ENCODE measurements around the gene ARHGAP6. TPM values are rescaled to one million over a fixed set of nuclear protein-coding genes. Genes with fewer than 3 reads are reported as not detected.

The ARHGAP6 gene
- total and polyA plus RNA-seq, 9 of the 15 experiments (the other 6 are each of a cell fraction or from before 2014, with no cell fraction given), result 12.5 to 63.6 (median 41.8) TPM

DNA sequence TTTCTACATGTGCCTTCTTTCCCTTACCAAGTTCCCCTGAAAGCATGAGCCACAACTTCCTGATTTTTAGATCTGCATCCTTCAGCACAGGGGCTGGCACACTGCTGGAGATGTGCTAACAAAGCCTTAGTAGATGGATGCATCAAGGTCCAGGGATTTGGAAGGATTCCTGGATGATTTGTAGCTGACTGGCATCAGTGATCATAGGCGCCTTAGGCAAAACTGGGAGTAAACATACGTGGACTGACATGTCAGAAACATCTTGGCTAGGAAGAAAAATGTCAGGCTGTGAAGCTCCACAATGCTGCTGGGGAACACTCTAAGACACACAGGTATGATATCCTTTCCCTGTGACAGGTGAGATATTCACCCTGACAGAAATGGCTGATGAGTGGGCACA lies 216.1 kb downstream of the ARHGAP6 start (continued):
- TF ChIP-seq, protein P1, sequence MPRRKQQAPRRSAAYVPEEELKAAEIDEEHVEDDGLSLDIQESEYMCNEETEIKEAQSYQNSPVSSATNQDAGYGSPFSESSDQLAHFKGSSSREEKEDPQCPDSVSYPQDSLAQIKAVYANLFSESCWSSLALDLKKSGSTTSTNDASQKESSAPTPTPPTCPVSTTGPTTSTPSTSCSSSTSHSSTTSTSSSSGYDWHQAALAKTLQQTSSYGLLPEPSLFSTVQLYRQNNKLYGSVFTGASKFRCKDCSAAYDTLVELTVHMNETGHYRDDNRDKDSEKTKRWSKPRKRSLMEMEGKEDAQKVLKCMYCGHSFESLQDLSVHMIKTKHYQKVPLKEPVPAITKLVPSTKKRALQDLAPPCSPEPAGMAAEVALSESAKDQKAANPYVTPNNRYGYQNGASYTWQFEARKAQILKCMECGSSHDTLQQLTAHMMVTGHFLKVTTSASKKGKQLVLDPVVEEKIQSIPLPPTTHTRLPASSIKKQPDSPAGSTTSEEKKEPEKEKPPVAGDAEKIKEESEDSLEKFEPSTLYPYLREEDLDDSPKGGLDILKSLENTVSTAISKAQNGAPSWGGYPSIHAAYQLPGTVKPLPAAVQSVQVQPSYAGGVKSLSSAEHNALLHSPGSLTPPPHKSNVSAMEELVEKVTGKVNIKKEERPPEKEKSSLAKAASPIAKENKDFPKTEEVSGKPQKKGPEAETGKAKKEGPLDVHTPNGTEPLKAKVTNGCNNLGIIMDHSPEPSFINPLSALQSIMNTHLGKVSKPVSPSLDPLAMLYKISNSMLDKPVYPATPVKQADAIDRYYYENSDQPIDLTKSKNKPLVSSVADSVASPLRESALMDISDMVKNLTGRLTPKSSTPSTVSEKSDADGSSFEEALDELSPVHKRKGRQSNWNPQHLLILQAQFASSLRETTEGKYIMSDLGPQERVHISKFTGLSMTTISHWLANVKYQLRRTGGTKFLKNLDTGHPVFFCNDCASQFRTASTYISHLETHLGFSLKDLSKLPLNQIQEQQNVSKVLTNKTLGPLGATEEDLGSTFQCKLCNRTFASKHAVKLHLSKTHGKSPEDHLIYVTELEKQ (CRISPR knock-in tag; IDR thresholded peaks at IDR 0.05), result no peak
- TF ChIP-seq POLR2A (conservative IDR thresholded peaks at IDR 0.05) (no peak), E2F3 (CRISPR knock-in tag; IDR thresholded peaks at IDR 0.05) (no peak), ZNF282 (CRISPR knock-in tag; IDR thresholded peaks at IDR 0.05) (no peak), MED1 (CRISPR knock-in tag; IDR thresholded peaks at IDR 0.05; ENCODE audit: borderline replicate concordance) (no peak), KAT8 (IDR thresholded peaks at IDR 0.05; ENCODE audit: low read depth) (no peak), NCOA4 (IDR thresholded peaks at IDR 0.05; ENCODE audit: partially characterized antibody) (no peak)
- TF ChIP-seq, protein P2, sequence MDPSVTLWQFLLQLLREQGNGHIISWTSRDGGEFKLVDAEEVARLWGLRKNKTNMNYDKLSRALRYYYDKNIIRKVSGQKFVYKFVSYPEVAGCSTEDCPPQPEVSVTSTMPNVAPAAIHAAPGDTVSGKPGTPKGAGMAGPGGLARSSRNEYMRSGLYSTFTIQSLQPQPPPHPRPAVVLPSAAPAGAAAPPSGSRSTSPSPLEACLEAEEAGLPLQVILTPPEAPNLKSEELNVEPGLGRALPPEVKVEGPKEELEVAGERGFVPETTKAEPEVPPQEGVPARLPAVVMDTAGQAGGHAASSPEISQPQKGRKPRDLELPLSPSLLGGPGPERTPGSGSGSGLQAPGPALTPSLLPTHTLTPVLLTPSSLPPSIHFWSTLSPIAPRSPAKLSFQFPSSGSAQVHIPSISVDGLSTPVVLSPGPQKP (CRISPR knock-in tag; IDR thresholded peaks at IDR 0.05), result no peak

DNA sequence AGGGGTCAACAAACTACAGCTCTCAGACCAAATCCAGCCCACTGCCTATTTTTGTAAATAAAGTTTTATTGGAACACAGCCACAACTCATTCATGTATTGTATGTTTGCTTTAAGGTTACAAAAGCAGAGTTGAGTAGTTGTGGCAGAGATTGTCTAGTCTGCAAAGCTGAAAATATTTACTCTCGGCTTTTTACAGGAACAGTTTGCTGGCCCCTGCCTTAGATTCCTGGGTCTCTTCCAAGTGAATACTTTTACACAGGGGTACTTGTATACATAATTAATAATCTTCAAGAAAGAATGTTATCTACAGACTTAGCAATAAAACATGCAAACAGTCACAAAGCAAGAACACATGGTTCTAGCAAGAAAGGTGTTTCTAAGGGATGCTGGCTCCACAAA lies 218.3 kb downstream of the ARHGAP6 start:
- no peak overlapping the region for H3K4me2 ChIP-seq (ENCODE audit: insufficient read depth, low read length)
- H3K4me1 ChIP-seq (replicated peaks in 1 of 2; ENCODE audit: control insufficient read depth in 2 of 2, insufficient read depth in 2 of 2, low read length in 2 of 2), result peaks cover 0 to 4% of the 10 kb centered on the region in 2 experiments; a peak in 2 of 5 replicates
- no TSS peak for BruUV-seq (replicated peaks)
- intact Hi-C loops (cut with micrococcal nuclease), result no loop called here
- H2AFZ ChIP-seq (ENCODE audit: low read depth, low read length), result no peak overlapping the region
- H3K27me3 ChIP-seq (ENCODE audit: control insufficient read depth in 2 of 2, insufficient read depth in 2 of 2, low read length in 2 of 2), result no peaks in the 10 kb centered on the region
- no peaks in the 10 kb centered on the region for H3K9me1 ChIP-seq (ENCODE audit: control insufficient read depth, insufficient read depth, low read length)
- no peak overlapping the region for H3K4me3 ChIP-seq
- ChIA-PET CTCF (ENCODE audit: low intra/inter-chr PET ratio) (no interaction called here), POLR2A (no interaction called here)
- FAIRE-seq (no peak), DNase-seq (ENCODE audit: extremely low read depth in 1 of 4, low spot score in 3 of 4) (no peak), ATAC-seq (no peak)
- H3K27ac ChIP-seq (ENCODE audit: extremely low read depth, low read depth, low read length), result no peak overlapping the region
- no peaks in the 10 kb centered on the region; the same call in 1 of the 2 replicates for H3K9me3 ChIP-seq (replicated peaks; ENCODE audit: control insufficient read depth, insufficient read depth, low read depth, low read length)
- 73% methylated on average over 1 of the region's 1 CpG for WGBS (ENCODE audit: insufficient coverage, low coverage, missing lambda C conversion rate)
- no peaks in the 10 kb centered on the region for H4K20me1 ChIP-seq (replicated peaks; ENCODE audit: control insufficient read depth, insufficient read depth, low read length)
- in situ Hi-C loops (cut with MboI), result no loop called here
- no peaks in the 10 kb centered on the region for H3K36me3 ChIP-seq (ENCODE audit: control insufficient read depth, insufficient read depth, low read length)
- no peaks in the 10 kb centered on the region for H3K79me2 ChIP-seq (ENCODE audit: control insufficient read depth, insufficient read depth, low read length)
- no peak overlapping the region for H3K9ac ChIP-seq (ENCODE audit: insufficient read depth in 1 of 2, low read depth in 2 of 2, low read length in 2 of 2)
- TF ChIP-seq, protein P3, sequence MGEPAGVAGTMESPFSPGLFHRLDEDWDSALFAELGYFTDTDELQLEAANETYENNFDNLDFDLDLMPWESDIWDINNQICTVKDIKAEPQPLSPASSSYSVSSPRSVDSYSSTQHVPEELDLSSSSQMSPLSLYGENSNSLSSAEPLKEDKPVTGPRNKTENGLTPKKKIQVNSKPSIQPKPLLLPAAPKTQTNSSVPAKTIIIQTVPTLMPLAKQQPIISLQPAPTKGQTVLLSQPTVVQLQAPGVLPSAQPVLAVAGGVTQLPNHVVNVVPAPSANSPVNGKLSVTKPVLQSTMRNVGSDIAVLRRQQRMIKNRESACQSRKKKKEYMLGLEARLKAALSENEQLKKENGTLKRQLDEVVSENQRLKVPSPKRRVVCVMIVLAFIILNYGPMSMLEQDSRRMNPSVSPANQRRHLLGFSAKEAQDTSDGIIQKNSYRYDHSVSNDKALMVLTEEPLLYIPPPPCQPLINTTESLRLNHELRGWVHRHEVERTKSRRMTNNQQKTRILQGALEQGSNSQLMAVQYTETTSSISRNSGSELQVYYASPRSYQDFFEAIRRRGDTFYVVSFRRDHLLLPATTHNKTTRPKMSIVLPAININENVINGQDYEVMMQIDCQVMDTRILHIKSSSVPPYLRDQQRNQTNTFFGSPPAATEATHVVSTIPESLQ (CRISPR knock-in tag; IDR thresholded peaks at IDR 0.05), result no peak
- TF ChIP-seq HCFC1 (IDR thresholded peaks at IDR 0.05; ENCODE audit: low read depth, low read length), result no peak
- no peak for TF ChIP-seq ZNF644 (tag; IDR thresholded peaks at IDR 0.05; ENCODE audit: low read depth)
- TF ChIP-seq ZFX (CRISPR knock-in tag; IDR thresholded peaks at IDR 0.05), result no peak
